Measurements from ENCODE around the gene CACNA2D1.

Gene CACNA2D1

GRCh38 chr7:82443547-82444219 is at the start of gene CACNA2D1:
TSS of gene CACNA2D1 (minus strand) at chr7:82443777.
- H3K4me3 ChIP-seq (replicated peaks in 1 of 2; ENCODE audit: low read depth in 2 of 2, low read length in 2 of 2) = peak within 1 kb of the TSS; percentile 83 to 89
- peak; percentile 91 to 97 for DNase-seq (ENCODE audit: low read depth in 2 of 2)
- TF ChIP-seq CTCF (IDR thresholded peaks at IDR 0.05; ENCODE audit: low read depth, low read length) = no peak

- H3K4me3 ChIP-seq (replicated peaks in 1 of 2; ENCODE audit: low read depth in 2 of 2, low read length in 2 of 2) = no peak overlapping the region
- TF ChIP-seq CTCF (IDR thresholded peaks at IDR 0.05; ENCODE audit: low read depth, low read length) = peak; percentile 75
- peak; percentile 52 to 60 for DNase-seq (ENCODE audit: low read depth in 2 of 2)
Measured at GRCh38 chr7:82481499-82482097, 38.0 kb upstream of the CACNA2D1 start.

- H3K4me3 ChIP-seq (replicated peaks in 1 of 2; ENCODE audit: low read depth in 2 of 2, low read length in 2 of 2) = no peak overlapping the region
- TF ChIP-seq CTCF (IDR thresholded peaks at IDR 0.05; ENCODE audit: low read depth, low read length) = no peak
- DNase-seq (ENCODE audit: low read depth in 2 of 2) = no peak
Measured at GRCh38 chr7:82477733-82478515, 34.3 kb upstream of the CACNA2D1 start.

GRCh38 chr7:82472966-82473365 is 29.4 kb upstream of the CACNA2D1 start:
- DNase-seq (ENCODE audit: low read depth in 2 of 2) = peak in 1 of 2 donors; percentile 2
- TF ChIP-seq CTCF (IDR thresholded peaks at IDR 0.05; ENCODE audit: low read depth, low read length) = no peak
- H3K4me3 ChIP-seq (replicated peaks in 1 of 2; ENCODE audit: low read depth in 2 of 2, low read length in 2 of 2) = no peak overlapping the region

GRCh38 chr7:82471351-82472020 is 27.9 kb upstream of the CACNA2D1 start:
- TF ChIP-seq CTCF (IDR thresholded peaks at IDR 0.05; ENCODE audit: low read depth, low read length) = no peak
- DNase-seq (ENCODE audit: low read depth in 2 of 2) = no peak
- H3K4me3 ChIP-seq (replicated peaks in 1 of 2; ENCODE audit: low read depth in 2 of 2, low read length in 2 of 2) = no peak overlapping the region

GRCh38 chr7:82469207-82469606 is 25.6 kb upstream of the CACNA2D1 start:
- TF ChIP-seq CTCF (IDR thresholded peaks at IDR 0.05; ENCODE audit: low read depth, low read length) = no peak
- no peak for DNase-seq (ENCODE audit: low read depth in 2 of 2)
- no peak overlapping the region for H3K4me3 ChIP-seq (replicated peaks in 1 of 2; ENCODE audit: low read depth in 2 of 2, low read length in 2 of 2)
